HCEC 1CT (cell line): ENCODE results near the gene MAP3K7.

Experiments used
- DNase-seq: peaks from one replicate; pipeline ENCODE4 v3.0.0-alpha.2; 2017

The MAP3K7 gene

GRCh38 chr6:90483116-90483839 is 103.6 kb downstream of the MAP3K7 start:
- DNase-seq, result peak; percentile 11

GRCh38 chr6:90480666-90481065 is 106.2 kb downstream of the MAP3K7 start:
- DNase-seq, result no peak

GRCh38 chr6:90479603-90479926 is 107.3 kb downstream of the MAP3K7 start:
- DNase-seq, result no peak

GRCh38 chr6:90478789-90479602 is 107.9 kb downstream of the MAP3K7 start:
- peak; percentile 90 for DNase-seq

GRCh38 chr6:90478278-90478677 is 108.6 kb downstream of the MAP3K7 start:
- no peak for DNase-seq

GRCh38 chr6:90477366-90477765 is 109.5 kb downstream of the MAP3K7 start:
- no peak for DNase-seq

- no peak for DNase-seq
Measured at GRCh38 chr6:90472716-90473115, 114.2 kb downstream of the MAP3K7 start.

GRCh38 chr6:90471263-90471662 is 115.6 kb downstream of the MAP3K7 start:
- DNase-seq, result no peak

- DNase-seq, result no peak
Measured at GRCh38 chr6:90469906-90470305, 117.0 kb downstream of the MAP3K7 start.

- no peak for DNase-seq
Measured at GRCh38 chr6:90468859-90469258, 118.0 kb downstream of the MAP3K7 start.

GRCh38 chr6:90468080-90468479 is 118.8 kb downstream of the MAP3K7 start:
- peak; percentile 49 for DNase-seq

- DNase-seq, result no peak
Measured at GRCh38 chr6:90467546-90467945, 119.3 kb downstream of the MAP3K7 start.

- no peak for DNase-seq
Measured at GRCh38 chr6:90466154-90466940, 120.5 kb downstream of the MAP3K7 start.

- no peak for DNase-seq
Measured at GRCh38 chr6:90465686-90466085, 121.2 kb downstream of the MAP3K7 start.

- no peak for DNase-seq
Measured at GRCh38 chr6:90464507-90464906, 122.4 kb downstream of the MAP3K7 start.

GRCh38 chr6:90463874-90464273 is 123.0 kb downstream of the MAP3K7 start:
- no peak for DNase-seq
